ENCODE data around the gene TSPAN18. TPM values are rescaled to one million over a fixed set of nuclear protein-coding genes. Genes with fewer than 3 reads are reported as not detected.

TSPAN18 gene
- total RNA-seq, 1 experiment from 2014 or later, result not detected

GRCh38 chr11:44952500-44953260, 225.9 kb downstream of the TSPAN18 start:
- in situ Hi-C loops (cut with HindIII; ENCODE audit: low pct_unique_long_range_greater_than_20kb, low sequenced_read_pairs), result no loop called here
- DNase-seq (ENCODE audit: low read depth, low spot score), result no peak

DNA sequence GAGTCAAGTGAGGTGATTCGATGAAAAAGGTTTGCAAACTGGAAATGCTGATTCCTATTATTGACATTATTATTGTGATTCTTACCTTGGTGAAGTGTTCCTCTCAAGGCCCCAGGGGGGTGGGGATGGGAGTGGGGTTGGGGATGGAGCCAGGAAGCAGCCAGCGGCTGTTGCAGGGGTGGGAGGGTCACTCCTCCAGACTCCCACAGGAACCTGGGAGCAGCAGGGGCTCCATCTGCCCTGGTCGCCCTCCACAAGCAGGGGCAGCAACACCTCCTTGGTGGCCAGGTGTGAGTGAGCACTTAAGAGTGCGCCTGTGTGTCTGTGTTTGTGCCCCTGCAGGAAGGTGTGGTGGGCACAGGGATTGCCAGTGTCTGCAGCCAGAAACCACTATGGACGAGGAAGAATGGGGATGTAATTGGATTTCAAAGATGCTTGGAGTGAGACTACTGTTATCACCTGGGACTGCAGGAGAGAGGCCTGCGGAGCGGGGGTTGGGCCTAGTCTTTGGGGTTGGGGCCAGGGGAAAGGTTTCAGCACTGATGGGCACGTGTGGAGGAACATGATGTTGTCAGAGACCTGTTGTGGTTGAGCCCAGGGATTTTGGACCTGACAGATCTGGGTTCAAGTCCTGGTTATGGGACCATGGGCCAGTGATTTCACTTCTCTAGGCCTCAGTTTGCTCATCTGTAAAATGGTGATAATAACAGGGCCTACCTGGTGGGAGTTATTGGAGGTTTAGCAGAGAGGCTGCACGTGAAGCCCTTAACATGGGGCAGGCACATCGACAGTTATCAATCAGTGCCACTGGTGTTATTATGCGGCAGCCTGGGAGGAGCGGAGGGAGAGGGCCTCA, 227.5 kb downstream of the TSPAN18 start:
- in situ Hi-C loops (cut with HindIII; ENCODE audit: low pct_unique_long_range_greater_than_20kb, low sequenced_read_pairs), result no loop called here
- DNase-seq (ENCODE audit: low read depth, low spot score), result no peak

DNA sequence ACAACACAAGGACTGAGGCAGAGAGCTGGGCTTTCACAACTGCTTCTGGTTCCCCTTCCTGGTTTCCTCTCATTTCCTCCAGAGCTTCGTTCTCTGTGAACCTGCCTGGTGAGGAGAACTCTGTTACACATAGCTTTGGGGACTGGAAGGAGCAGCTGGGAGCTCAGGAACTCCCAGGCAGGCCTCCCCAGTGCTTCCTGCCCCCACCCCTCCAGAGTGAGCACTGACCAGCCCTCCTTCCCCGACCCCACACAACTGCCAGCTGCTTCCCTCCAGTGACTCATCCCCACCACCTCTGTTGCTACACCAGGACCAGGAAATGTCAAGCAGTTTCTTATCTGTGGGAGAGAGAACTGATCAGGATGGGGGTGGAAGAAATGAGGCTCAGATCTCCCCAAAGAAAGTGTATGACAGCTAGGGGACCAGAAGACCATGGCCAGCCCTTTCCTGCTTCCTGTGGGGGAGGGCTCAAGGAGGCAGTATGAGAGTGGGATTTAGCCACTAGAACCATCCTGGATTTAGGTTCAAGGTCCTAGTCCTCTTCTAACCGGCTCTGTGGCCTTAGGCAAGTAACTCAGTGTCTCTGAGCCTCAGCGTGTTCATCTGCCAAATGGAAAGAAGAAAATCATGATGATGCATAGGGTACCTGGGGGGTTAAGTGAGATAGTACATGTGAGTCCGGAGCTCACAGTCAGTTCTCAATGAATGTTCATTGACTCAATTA, 228.4 kb downstream of the TSPAN18 start:
- peak; percentile 28 for DNase-seq (ENCODE audit: low read depth, low spot score)
- in situ Hi-C loops (cut with HindIII; ENCODE audit: low pct_unique_long_range_greater_than_20kb, low sequenced_read_pairs), result no loop called here

GRCh38 chr11:44957040-44957515, 230.3 kb downstream of the TSPAN18 start:
- no peak for DNase-seq (ENCODE audit: low read depth, low spot score)
- in situ Hi-C loops (cut with HindIII; ENCODE audit: low pct_unique_long_range_greater_than_20kb, low sequenced_read_pairs), result no loop called here

DNA sequence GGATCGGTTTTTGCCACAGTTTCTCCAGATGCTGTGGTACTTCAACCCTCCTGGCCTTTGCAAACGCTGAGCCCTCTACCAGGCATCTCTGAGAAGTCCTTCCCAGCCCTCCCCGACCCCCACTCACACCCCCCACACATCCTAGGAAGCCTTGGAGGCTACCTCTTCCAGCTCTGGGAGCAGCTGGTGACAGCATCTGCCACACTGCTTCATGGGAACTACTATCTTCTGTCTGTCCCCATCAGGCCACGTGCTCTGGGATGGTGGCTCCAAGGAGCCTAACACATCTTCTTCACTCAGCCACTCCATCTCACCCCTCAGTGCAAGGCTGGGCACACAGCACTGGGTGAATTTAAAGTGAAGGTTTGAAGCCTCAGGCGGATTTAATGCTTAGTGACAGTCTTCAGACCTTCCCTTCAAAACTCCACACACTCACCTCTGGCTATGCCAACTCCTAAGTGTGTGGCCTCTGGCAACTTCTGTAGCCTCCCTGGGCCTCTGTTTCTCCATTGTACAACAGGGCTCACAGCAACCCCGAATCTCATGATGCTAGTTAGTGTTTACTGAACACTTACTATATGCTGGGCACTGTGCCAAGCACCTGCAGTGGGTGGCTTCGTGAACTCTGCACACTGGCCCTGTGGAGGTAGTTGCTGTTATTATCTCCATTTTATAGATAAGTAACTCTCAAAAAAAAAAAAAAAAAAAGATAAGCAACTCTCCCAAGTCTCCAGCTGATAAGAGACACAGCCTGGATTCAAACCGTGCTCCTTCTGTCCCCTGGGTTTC, 231.2 kb downstream of the TSPAN18 start:
- in situ Hi-C loops (cut with HindIII; ENCODE audit: low pct_unique_long_range_greater_than_20kb, low sequenced_read_pairs), result no loop called here
- DNase-seq (ENCODE audit: low read depth, low spot score), result no peak

GRCh38 chr11:44959064-44959463, 232.3 kb downstream of the TSPAN18 start:
- no peak for DNase-seq (ENCODE audit: low read depth, low spot score)
- in situ Hi-C loops (cut with HindIII; ENCODE audit: low pct_unique_long_range_greater_than_20kb, low sequenced_read_pairs), result no loop called here

DNA sequence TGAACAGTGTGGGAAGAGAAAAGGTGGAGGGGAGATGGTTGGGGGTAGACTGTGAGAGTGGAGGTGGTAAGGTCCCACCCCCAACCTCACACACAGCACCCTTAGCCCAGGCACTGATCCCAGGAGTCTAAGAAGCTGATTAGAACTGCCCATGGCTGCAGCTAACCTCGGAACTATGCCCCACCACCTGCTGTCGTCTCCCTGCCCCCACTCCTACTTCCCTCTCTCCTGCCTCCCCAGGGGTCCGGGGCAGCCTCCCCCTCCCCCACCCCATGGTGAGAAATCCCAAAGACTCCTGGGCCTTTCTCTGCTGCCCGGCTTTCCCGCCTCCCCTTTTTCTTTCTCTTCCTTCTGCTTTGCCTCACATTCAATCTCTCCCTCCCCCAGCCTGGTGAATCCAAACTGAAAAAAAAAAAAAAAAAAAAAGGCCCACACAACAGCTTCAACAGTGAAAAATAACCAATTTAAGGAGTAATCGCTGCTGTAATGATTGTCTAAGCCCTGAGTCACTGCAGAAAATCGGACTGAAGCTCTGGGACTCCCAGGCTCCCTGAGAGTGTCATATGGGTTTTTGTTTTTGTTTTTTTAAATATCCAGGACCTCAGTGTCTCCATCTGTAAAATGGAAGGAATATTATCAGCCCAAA, 233.6 kb downstream of the TSPAN18 start:
- DNase-seq (ENCODE audit: low read depth, low spot score), result no peak
- in situ Hi-C loops (cut with HindIII; ENCODE audit: low pct_unique_long_range_greater_than_20kb, low sequenced_read_pairs), result no loop called here

DNA sequence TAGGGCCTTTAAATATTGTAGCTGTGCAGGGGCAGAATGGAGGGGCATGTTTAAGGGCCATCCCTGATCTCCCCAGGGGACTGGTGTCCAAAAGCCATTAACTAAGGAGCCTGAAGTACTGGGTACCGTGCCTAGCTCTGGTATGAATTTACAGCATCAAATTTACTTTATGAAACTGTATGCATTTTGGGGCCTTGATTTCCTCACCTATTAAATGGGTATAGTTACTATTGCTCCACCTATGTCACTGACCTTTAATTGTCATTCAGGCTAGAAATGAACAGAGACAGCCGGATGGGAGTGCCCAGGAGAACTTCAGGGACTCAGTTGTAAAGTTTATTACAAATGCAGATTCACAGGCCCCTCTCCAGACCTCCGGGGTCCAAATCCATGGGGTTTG, 235.7 kb downstream of the TSPAN18 start:
- in situ Hi-C loops (cut with HindIII; ENCODE audit: low pct_unique_long_range_greater_than_20kb, low sequenced_read_pairs), result no loop called here
- no peak for DNase-seq (ENCODE audit: low read depth, low spot score)

GRCh38 chr11:44963136-44963535, 236.4 kb downstream of the TSPAN18 start:
- no peak for DNase-seq (ENCODE audit: low read depth, low spot score)
- in situ Hi-C loops (cut with HindIII; ENCODE audit: low pct_unique_long_range_greater_than_20kb, low sequenced_read_pairs), result no loop called here

- in situ Hi-C loops (cut with HindIII; ENCODE audit: low pct_unique_long_range_greater_than_20kb, low sequenced_read_pairs), result no loop called here
- DNase-seq (ENCODE audit: low read depth, low spot score), result no peak
These were observed 237.2 kb downstream of the TSPAN18 start for GRCh38 chr11:44963948-44964347.

GRCh38 chr11:44964526-44965209, 237.9 kb downstream of the TSPAN18 start:
- in situ Hi-C loops (cut with HindIII; ENCODE audit: low pct_unique_long_range_greater_than_20kb, low sequenced_read_pairs), result no loop called here
- DNase-seq (ENCODE audit: low read depth, low spot score), result no peak

- DNase-seq (ENCODE audit: low read depth, low spot score), result no peak
- in situ Hi-C loops (cut with HindIII; ENCODE audit: low pct_unique_long_range_greater_than_20kb, low sequenced_read_pairs), result no loop called here
These were observed 239.9 kb downstream of the TSPAN18 start for GRCh38 chr11:44966694-44967093.

DNA sequence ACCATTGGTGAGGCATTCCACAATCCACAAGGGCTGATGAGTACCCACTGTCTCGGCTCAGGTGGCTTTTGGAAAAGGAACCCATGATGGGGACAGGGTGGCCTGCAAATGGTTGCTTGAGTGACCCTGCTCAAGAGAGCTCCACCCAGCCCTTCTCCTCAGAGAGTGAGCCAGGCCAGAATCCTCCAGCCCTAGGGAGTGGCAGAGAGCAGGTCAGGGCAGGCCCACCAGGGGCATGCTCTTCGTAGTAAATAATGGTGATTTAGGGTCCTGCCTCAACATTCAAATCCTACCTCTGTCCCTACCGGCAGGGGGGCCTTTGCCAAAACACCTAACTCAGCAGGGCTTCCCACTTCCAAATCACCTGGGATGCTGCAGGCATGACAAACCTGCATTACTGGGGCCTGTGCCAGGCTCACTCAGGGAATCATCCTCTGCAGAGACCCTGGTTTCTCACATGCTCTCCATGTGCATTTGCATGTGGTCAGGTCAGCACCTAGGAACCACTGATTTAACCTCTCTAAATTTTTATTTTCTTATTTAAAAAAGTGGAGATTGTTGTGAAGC, 241.3 kb downstream of the TSPAN18 start:
- in situ Hi-C loops (cut with HindIII; ENCODE audit: low pct_unique_long_range_greater_than_20kb, low sequenced_read_pairs), result no loop called here
- no peak for DNase-seq (ENCODE audit: low read depth, low spot score)

DNA sequence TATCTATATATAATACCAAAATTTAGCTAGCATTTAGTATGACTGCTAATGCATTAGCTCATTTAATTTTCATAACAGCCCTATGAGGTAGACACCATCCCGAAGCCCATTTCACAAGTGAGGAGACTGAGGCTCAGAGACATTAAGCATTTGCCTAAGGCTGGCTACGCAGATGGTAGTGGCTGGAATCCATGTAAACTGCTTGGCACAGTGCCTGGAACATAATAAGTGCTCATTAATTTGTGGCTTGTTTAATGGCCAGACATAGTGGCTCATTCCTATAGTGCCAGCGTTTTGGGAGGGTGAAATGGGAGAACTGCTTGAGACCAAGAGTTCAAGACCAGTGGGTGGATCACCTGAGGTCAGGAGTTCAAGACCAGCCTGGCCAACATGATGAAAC, 241.7 kb downstream of the TSPAN18 start:
- DNase-seq (ENCODE audit: low read depth, low spot score), result no peak
- in situ Hi-C loops (cut with HindIII; ENCODE audit: low pct_unique_long_range_greater_than_20kb, low sequenced_read_pairs), result no loop called here

DNA sequence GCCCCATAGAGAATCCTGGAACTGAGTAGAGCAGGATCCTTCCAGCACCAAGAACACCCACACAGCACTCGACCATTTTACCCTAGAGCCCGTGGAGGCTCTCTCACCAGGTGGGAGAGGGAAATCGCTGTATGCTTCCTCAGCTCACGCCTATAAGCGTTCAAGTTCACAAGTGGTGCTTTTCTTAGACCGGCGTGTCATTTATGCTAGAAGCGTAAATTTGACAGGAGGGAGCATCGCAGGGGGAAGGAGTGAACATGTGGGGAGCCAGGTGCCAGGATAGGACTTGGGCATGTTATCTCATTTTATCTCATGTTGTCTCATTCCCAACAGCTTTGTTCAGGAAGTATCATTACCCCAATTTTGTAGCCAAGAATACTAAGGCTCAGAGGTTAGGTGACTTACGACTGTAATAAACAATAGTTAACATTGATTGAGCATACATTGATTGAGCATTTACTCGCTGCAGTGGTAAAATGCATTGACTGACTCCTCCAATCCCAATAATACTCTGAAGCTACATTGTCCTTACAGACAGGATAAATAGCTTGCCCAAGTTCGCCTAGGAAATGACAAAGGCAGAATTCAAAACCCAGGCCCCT, 243.0 kb downstream of the TSPAN18 start:
- no peak for DNase-seq (ENCODE audit: low read depth, low spot score)

DNA sequence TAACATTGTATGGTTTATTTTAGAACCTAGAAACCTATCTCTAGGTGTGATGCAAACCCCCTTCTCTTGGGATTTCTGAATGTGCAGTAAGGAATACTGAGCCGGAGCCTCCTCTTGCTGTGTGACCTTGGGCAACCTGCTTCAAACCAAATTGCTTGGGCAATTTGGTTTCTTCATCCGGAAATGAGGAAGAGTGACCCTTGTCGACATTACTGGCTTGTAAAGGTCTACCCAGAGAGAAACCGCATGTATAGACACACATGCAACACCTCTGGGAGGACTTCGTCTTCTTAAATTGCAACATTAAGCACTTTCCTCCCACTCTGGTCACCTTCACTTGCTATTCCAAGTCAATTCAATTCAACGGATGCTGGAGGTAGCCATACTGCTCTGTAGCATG, 243.5 kb downstream of the TSPAN18 start:
- in situ Hi-C loops (cut with HindIII; ENCODE audit: low pct_unique_long_range_greater_than_20kb, low sequenced_read_pairs), result no loop called here
- DNase-seq (ENCODE audit: low read depth, low spot score), result no peak

More for the DNA sequence above, 243.0 kb downstream of the TSPAN18 start:
- in situ Hi-C loops (cut with HindIII; ENCODE audit: low pct_unique_long_range_greater_than_20kb, low sequenced_read_pairs), result no loop called here

Data from SK-MEL-5 (cell line).